A673 (cell line): ENCODE results near the gene HDAC8.

Experiments
- CTCF ChIP-seq: fragments of 300-800, 200-600 bp; sonication (generic); conservative IDR thresholded peaks from 2 replicates; pipeline ENCODE4 v1.5.1; 2017; ENCODE audit warnings: low read depth, mild to moderate bottlenecking, antibody characterized with exemption, low read length, moderate library complexity, mixed read lengths
- EZH2 ChIP-seq: fragments of 200-600 bp; sonication (generic); IDR thresholded peaks from 2 replicates; pipeline ENCODE4 v1.6.1; 2017; ENCODE audit warnings: borderline replicate concordance, low read depth, mild to moderate bottlenecking, mixed read lengths, antibody characterized with exemption, low read length; ENCODE audit not compliant: poor library complexity, severe bottlenecking

GRCh38 chrX:72305286-72306084 is 267.2 kb downstream of the HDAC8 start, which contains the start of gene CITED1:
- TF ChIP-seq CTCF, result no peak
- TF ChIP-seq EZH2, result peak; percentile 95
